G401.6 (cell line): ENCODE data around the gene NAA60.
"Not testable (repeated sequence)": the region's sequence is repeated elsewhere in the genome, so short reads cannot be mapped to it uniquely, and the experiment has no call there.

Experiments
- FAIRE-seq: peaks from 2 replicates; lab custom pipeline; 2012; peaks lifted over from hg19 to GRCh38; lab: Jason Lieb, UNC

Gene NAA60

GRCh38 chr16:3465301-3465700 is 21.8 kb downstream of the NAA60 start:
- no peak for FAIRE-seq

- FAIRE-seq: no peak
Observed at GRCh38 chr16:3465911-3466584, 22.6 kb downstream of the NAA60 start.

- no peak for FAIRE-seq
Observed at GRCh38 chr16:3467182-3467581, 23.7 kb downstream of the NAA60 start.

- FAIRE-seq: no peak
Observed at GRCh38 chr16:3467921-3468320, 24.4 kb downstream of the NAA60 start.

DNA sequence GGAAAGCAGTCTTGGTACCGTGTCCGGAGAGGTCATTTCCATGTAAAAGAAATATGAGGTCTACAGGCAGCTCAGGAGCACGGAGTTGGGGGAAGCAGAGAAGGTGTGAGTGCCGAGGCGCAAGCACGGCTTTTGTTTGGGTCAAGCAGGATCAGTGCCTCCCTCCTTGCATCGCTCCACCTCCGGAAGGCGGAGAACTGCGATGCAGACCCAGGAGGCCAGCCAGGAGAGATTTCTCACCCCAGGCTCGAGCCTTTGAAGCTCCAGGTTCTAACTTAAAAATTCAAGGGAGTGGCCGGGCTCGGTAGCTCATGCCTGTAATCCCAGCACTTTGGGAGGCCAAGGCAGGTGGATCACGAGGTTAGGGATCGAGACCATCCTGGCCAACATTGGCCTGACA is 25.0 kb downstream of the NAA60 start:
- no peak for FAIRE-seq

DNA sequence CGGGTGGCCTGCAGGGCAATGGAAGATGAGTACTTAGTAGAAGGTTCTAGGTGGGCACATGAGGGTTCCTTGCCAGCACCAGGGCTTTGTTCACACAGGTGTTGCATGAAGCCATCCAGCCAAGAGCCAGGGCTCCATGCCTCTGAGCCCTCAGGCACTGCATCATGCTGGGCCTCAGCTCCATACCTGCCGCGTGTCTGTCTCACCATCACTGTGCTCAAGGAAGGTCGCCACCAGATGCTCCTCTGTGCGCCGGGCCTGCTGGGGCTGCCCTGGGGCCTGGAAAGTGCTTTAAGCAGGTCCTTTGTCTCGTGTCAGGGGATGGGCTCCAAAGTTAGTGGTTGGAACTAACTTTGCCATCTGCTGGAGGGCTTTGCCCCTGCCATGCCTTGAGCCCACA is 26.3 kb downstream of the NAA60 start:
- no peak for FAIRE-seq

DNA sequence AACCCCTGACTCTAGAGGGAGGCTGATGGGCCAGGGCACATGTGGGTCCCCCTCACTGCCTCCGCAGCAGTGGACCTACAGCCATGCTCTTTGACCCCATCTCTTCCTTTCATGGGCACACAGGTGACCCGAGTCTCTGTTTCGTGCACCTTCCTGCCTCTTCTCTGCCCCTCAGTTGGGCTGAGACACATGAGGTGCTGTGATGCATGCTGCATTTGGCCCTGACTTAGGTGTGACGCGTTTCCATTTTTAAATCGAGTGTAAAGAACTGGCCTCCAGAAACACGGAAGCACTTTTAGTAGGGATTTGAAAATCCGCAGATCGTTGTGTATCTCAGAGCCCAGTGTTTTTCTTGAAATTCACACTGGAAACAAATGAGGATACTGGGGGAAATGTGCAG is 27.2 kb downstream of the NAA60 start:
- FAIRE-seq: no peak

- no peak for FAIRE-seq
Observed at GRCh38 chr16:3471518-3472176, 28.2 kb downstream of the NAA60 start.

- no peak for FAIRE-seq
Observed at GRCh38 chr16:3472878-3473595, 29.6 kb downstream of the NAA60 start.

- not testable (repeated sequence) for FAIRE-seq
Observed at GRCh38 chr16:3473596-3473943, 30.1 kb downstream of the NAA60 start.

DNA sequence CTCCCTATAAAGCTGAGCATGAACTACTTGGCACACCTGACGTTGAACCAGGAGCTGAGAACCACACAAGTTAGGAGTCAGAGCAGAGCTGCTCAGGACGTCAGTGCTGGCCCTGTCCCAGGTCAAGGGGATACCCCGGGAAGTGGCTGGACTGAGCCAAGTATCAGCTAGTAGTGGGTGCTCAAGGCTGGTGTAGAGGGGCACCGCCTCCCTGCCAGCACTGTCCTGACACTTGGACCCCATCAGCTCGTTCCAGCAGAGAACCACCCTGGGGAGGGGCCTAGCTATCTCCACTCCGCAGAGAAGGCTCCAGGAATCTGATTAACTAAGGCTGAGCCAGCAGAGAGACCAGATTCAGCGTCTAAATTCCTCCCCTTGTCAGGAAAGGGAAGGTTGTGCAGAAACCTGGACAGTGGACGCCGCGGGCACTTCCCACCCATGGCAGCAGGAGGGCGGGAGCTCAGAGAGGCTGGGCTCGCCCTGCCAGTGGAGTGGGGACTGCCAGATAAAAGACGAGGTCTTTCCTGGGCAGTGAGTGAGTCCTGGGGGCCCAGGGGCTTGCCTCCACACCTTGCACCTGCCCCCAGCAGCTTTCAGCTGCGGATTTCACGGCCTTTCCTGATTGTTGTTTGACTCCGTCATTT is 30.8 kb downstream of the NAA60 start:
- FAIRE-seq: no peak

DNA sequence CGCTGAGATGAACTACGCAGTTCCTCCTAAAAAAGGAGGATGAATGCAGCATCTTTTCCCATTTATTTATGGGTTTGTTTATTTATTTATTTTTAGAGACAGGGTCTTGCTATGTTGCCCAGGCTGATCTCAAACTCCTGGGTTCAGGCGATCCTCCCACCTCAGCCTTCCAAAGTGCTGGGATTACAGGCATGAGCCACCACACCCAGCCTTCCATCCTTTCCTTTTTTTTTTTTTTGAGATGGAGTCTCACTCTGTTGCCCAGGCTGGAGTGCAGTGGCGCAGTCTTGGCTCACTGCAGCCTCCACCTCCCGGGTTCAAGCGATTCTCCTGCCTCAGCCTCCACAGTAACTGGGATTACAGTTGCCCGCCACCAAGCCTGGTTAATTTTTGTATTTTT is 31.4 kb downstream of the NAA60 start:
- not testable (repeated sequence) for FAIRE-seq

DNA sequence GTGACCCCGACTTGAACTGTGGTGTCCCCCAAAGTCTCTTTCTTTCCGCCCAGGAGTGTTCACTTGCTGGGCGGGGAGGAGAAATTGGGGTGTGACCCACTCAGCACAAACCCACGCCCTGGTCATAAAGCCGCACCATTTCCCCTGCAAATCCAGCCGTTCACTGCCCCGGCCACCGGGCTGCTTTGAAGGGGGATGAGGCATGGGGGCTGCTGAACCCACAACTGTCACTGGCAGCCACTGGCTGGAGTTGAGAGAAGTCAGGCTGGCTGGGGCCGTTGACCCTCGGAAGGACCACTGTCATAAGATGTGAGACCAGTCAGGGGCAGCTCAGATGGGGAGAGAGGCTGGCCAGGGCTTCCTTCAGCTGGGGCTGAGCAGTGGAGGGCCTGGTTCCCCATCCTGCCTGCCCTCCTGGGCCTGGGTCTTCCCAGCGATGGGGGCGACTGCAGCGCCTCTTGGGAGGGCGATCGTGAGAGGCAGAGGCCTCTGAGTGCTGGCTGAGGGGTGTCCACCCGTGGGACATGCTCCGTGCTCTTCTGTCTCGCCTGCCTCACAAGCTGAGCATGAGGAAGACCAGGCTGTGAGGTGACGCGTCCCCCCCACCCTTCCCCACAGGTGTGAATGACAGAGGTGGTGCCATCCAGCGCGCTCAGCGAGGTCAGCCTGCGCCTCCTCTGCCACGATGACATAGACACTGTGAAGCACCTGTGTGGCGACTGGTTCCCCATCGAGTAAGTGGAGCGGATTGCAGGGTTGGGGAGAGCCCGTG is 32.3 kb downstream of the NAA60 start:
- no peak for FAIRE-seq

- no peak for FAIRE-seq
Observed at GRCh38 chr16:3476409-3476808, 32.9 kb downstream of the NAA60 start.

DNA sequence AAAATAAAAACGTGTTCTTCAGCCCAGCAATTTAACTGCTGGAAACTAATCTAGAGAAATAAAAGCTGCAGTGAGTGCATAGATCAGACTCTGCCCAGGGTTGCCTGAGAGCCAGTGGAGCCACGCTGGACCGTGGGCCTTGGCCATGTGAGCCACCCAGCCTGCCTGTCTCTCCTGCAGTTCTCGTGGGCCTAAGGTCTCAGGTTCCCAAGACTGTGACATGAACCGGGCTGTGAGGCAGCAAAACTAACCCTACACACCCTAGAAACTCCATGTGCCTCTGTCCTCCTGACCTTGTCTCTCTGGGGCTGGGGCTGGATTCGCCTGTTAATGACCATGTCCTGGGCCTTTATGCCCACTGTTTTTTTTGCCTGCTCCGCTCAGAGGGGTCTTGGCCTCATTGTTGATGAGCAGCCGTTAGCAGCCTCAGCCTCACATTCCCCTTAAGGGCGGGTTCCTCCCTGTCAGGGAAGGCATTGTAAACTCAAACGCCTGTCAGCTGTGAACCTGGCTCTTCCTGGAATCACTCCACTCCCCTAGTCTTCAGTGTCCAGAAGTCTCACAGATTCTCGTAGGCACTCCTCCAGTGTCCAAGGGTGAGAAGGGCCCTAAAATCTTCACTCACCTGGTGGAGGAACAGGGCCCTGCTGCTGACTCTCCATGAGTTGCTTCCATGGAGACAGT is 34.9 kb downstream of the NAA60 start:
- no peak for FAIRE-seq

DNA sequence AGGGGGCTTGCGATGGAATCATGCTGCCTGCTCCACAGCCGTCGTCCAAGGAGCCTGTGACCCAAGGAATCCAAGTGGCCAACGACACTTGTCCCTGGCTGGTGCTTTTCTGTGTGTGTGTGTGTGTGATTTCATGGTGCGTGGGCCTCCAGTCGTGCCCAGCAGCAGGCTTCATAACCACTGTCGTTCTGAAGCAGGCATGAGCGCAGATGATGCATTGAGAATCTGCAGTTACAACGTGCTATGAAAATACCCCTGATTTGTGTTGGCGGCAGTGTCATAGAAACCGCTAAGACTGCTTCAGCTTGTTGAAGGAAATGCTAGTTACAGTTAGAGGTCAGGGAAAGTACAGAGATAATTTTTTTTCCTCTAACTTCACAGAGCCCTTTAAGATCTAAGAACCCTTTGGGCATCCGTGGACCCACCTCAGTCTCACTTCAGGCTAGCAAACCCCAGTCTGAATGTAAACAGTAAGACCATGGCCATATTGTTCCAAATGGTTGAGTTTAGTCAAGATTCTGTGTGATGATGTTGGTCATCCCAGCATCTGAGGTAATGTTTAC is 36.3 kb downstream of the NAA60 start:
- no peak for FAIRE-seq

DNA sequence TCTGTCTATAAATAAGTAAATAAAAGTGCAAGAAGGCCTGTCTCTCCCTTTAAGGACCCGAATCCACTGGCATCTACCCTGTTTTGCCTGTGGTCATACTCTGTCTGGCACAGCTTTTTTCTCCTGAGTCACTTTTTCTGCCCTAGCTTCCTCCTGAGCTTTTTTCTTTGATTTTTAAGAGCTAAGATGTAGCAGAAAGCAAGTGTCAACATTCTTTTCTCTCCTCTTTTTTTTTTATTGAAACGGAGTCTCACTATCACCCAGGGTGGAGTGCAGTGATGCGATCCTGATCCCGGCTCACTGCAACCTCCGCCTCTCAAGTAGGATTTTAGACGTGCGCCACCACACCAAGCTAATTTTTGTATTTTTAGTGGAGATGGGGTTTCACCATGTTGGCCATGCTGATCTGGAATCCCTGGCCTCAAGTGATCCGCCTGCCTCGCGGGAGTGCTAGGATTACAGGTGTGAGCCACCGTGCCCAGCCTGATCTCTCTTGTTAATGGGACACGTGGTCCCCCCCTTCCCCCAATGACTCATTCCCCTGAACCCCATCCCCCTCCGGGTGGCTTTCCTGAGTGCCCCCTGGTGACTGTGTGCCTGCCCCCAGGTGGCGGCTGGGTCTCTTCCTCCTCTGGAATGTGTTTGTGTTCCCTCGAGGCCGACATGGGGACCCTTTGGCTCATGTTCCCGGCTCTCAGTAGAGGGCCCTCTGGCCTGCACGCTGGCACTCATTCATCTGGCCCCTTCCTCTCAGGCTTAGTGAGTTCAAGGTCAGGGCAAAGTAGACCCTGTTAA is 37.6 kb downstream of the NAA60 start:
- FAIRE-seq: no peak

DNA sequence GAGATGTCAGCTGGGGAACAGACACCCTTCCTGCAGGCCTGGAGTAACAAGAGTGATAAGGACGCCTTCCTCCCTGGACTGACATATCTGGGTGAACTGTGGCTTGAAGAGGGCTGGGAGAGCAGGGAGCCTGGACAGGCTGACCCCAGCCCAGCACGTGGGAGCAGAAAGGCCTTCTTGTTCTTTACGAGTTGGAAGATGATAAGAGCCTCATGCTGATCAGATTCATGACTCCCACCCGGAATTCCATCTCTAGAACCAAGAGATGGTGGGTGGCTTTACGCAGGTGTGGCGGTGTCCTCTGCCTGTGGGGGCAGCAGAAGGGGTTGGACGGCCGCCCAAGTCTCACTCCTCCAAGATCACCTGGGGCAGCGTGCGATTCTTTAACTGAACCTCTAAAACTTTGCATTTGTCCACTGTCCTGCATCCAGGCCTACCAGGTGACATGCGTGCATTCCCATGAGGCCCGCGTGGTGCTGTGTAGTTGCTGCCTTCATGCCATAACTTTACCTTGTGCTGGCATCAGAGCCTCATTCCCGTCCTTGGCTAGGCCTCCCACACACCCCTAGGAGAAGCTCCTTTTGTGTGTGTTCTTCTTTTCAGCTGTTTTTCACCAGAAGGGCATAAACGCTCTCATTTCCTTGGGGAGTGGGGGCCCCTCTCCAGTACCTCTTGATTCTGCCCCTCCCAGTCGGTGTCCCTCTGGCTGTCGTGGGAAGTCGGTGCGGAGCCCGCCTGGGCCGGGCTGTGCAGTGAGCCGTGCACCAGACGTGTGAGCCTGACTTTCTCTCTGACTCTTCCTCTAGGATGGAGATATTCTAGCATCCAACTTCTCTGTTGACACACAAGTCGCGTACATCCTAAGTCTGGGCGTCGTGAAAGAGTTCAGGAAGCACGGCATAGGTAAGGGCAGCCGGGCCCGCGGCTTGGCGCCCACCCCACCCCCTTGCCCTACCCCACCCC is 38.5 kb downstream of the NAA60 start:
- FAIRE-seq: no peak

GRCh38 chr16:3482659-3483241 is 39.3 kb downstream of the NAA60 start:
- FAIRE-seq: no peak
